Putamen (tissue), 1 donor: Measurements from ENCODE around the gene MRFAP1.
"Not testable (repeated sequence)": the region's sequence is repeated elsewhere in the genome, so short reads cannot be mapped to it uniquely, and the experiment has no call there.

Experiments used
- DNase-seq: peaks from one replicate; pipeline ENCODE4 v3.0.0-alpha.2; 2016; ENCODE audit warnings: low spot score

MRFAP1 gene

GRCh38 chr4:6634746-6635145 is 5.7 kb upstream of the MRFAP1 start:
- DNase-seq: no peak

GRCh38 chr4:6639137-6639680 is 1.3 kb upstream of the MRFAP1 start:
- no peak for DNase-seq

- DNase-seq: no peak
Measured at GRCh38 chr4:6641164-6641970, 882 bp downstream of the MRFAP1 start.

DNA sequence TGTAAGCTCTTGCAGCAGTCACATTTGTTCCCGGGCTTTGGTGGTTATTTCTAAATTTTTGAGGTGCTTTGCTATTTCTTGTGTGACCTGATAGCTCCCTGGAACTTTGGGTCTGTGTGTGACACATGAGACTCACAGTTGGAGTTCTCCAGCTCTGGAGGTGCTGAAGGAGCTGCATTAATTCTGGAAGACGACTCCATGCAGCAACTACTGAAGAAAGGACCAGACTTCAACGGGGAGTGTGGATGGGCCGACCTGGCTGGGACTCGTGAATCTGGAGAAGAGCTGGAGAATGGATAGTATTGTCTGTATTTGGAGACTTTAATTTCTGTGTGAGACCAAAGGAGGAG is 1.5 kb downstream of the MRFAP1 start:
- no peak for DNase-seq

- DNase-seq: no peak
Measured at GRCh38 chr4:6643141-6643847, 2.8 kb downstream of the MRFAP1 start.

DNA sequence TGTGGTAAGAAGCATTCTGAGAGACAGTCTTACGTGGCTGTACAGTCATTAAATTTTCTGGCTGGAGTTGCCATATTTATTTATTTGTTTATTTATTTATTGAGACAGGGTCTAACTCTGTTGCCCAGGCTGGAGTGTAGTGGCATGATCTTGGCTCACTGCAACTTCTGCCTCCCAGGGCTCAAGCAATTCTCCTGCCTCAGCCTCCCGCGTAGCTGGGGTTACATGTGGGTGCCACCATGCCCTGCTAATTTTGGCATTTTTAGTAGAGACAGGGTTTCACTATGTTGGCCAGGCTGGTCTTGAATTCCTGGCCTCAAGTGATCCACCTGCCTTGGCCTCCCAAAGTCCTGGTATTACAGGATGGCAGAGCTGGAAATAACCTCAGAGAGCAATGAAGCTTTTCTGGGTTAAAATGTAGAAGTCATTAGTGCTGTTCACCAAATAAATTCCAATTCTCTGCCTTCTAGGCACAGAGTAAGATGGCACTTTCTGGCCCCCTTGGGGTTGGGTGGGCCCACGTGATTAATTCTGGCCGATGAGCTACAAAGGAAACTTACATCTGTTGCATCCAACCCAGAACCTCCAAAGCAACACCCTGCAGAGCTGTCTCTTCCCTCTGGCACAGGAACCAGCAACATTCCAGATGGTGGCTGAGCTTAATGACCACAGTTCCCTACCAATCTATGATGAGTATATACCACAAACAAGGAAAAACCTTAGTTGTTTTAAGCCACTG is 4.5 kb downstream of the MRFAP1 start:
- no peak for DNase-seq

GRCh38 chr4:6647169-6647568 is 6.7 kb downstream of the MRFAP1 start:
- no peak for DNase-seq

GRCh38 chr4:6647582-6648230 is 7.2 kb downstream of the MRFAP1 start:
- no peak for DNase-seq

- DNase-seq: no peak
Measured at GRCh38 chr4:6649216-6649615, 8.7 kb downstream of the MRFAP1 start.

- not testable (repeated sequence) for DNase-seq
Measured at GRCh38 chr4:6654211-6654610, 13.7 kb downstream of the MRFAP1 start.

DNA sequence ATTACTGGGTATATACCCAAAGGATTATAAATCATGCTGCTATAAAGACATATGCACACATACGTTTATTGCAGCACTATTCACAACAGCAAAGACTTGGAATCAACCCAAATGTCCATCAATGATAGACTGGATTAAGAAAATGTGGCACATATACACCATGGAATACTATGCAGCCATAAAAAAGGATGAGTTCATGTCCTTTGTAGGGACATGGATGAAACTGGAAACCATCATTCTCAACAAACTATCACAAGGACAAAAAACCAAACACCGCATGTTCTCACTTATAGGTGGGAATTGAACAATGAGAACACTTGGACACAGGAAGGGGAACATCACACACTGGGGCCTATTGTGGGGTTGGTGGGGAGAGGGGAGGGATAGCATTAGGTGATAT is 14.8 kb downstream of the MRFAP1 start:
- not testable (repeated sequence) for DNase-seq

GRCh38 chr4:6655924-6656323 is 15.4 kb downstream of the MRFAP1 start:
- DNase-seq: no peak

DNA sequence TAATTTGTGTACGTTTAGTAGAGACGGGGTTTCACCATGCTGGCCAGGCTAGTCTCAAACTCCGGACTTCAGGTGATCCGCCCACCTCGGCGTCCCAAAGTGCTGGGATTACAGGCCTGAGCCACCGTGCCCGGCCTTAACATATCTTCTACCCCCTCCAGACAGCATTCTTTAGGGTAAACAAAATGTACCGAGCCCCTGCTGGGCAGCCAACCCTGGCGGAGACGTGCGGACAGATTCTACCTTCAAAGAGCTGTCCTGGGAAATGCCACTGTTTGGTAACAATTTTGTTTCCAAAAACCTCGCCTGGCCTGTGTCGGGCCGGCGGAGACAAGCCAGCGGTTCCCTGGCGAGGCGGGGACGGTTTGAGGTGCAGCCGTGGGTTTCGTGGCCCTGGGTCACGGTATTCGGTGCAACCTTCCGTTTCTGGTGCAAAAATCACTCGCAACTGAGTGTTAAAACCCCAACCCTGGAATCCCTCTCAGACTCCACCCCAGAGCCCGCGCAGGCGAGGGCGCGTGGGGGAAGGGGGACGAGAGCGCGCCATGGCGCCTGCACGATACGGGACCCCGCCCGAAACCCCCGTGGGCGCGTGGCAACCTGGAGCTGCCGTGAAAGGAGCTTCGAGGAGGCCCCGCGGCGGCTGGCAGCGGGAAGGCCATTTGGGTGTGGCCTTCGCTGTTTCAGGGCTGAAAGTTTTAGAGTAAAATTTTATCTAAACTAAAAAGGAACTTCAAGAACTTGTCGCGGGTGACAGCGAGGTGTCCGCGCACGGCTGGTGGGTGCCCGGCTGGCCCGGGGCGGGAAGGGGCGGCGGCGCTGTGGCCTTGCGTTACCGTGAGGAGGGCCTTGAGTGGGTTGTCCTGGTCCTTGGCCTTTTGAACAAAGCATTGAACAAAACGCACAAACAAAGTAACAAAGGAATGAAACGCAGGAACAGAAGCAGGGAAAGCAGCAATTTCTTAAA is 17.0 kb downstream of the MRFAP1 start:
- no peak for DNase-seq

DNA sequence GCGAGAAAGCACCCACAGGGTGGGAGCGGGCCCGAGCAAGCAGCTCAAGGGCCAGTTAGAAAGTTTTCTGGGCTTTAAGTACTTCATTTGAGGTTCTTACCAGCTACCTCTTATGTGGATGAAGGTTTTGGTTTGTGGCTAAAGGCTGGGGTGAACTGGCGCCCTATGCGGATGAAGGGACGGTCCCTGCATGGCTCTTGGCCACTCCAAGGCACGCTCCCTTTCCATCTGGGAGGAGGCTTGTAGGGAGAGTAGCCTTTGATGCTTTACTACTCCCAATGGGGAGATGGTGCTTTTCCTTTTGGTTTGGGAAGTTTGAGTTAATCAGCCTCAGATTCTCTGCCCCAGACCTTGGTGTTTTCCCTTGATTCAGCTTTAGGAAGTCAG is 17.7 kb downstream of the MRFAP1 start:
- no peak for DNase-seq

- no peak for DNase-seq
Measured at GRCh38 chr4:6658597-6659075, 18.2 kb downstream of the MRFAP1 start.

GRCh38 chr4:6659897-6660296 is 19.4 kb downstream of the MRFAP1 start:
- DNase-seq: no peak

GRCh38 chr4:6660430-6660829 is 19.9 kb downstream of the MRFAP1 start:
- no peak for DNase-seq

DNA sequence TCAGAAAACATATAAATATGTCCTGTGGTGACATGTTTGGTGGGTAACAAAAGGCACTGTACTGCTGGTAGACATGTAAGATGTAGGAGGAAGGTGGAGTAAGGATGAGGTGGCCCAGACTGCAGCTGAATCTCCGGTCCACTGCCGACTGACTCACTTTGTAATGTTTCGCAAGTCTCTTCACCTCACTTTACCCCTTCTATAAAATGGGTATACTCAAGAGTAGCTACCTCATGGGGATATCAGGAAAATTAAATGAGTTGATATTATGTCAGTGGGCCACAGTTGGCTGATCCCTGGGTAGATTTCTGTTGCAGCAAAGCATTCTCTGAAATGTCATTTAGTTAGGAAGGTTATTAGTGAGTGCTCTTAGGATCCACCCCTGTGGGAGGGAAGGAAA is 22.1 kb downstream of the MRFAP1 start:
- no peak for DNase-seq

- no peak for DNase-seq
Measured at GRCh38 chr4:6663596-6664393, 23.3 kb downstream of the MRFAP1 start.

- no peak for DNase-seq
Measured at GRCh38 chr4:6665320-6665654, 24.8 kb downstream of the MRFAP1 start.
